Measurements from ENCODE around the gene ERC2.

ERC2 gene

GRCh38 chr3:56375654-56376053, 92.6 kb downstream of the ERC2 start:
- Histone ChIP-seq H3K9ac (ENCODE audit: low read depth, low read length, poor library complexity, severe bottlenecking) (no peak overlapping the region), H3K9me2 (replicated peaks; ENCODE audit: low read depth, low read length) (no peaks in the 10 kb centered on the region)
- TF ChIP-seq, protein P1, sequence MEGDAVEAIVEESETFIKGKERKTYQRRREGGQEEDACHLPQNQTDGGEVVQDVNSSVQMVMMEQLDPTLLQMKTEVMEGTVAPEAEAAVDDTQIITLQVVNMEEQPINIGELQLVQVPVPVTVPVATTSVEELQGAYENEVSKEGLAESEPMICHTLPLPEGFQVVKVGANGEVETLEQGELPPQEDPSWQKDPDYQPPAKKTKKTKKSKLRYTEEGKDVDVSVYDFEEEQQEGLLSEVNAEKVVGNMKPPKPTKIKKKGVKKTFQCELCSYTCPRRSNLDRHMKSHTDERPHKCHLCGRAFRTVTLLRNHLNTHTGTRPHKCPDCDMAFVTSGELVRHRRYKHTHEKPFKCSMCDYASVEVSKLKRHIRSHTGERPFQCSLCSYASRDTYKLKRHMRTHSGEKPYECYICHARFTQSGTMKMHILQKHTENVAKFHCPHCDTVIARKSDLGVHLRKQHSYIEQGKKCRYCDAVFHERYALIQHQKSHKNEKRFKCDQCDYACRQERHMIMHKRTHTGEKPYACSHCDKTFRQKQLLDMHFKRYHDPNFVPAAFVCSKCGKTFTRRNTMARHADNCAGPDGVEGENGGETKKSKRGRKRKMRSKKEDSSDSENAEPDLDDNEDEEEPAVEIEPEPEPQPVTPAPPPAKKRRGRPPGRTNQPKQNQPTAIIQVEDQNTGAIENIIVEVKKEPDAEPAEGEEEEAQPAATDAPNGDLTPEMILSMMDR (conservative IDR thresholded peaks at IDR 0.05; ENCODE audit: low read length), result no peak
- TF ChIP-seq EZH2phosphoT487 (IDR thresholded peaks at IDR 0.05; ENCODE audit: borderline replicate concordance), result no peak

GRCh38 chr3:56373386-56373785, 94.9 kb downstream of the ERC2 start:
- no peaks in the 10 kb centered on the region for H4K20me1 ChIP-seq (ENCODE audit: insufficient read depth, low read length, poor library complexity, severe bottlenecking)
- H3K4me2 ChIP-seq (ENCODE audit: low read depth, low read length, poor library complexity, severe bottlenecking), result no peak overlapping the region
- H3K4me1 ChIP-seq (ENCODE audit: insufficient read depth, low read length, poor library complexity, severe bottlenecking), result no peaks in the 10 kb centered on the region
- TF ChIP-seq, protein P1 (conservative IDR thresholded peaks at IDR 0.05; ENCODE audit: low read length), result no peak
- no peak for TF ChIP-seq EZH2phosphoT487 (IDR thresholded peaks at IDR 0.05; ENCODE audit: borderline replicate concordance)
- no peaks in the 10 kb centered on the region for H3K9me3 ChIP-seq (ENCODE audit: insufficient read depth, low read depth, low read length)
- H3K9me2 ChIP-seq (replicated peaks; ENCODE audit: low read depth, low read length), result no peaks in the 10 kb centered on the region
- no peak overlapping the region for H2AFZ ChIP-seq (ENCODE audit: low read length)
- no peak overlapping the region for H3K4me3 ChIP-seq (ENCODE audit: low read length, poor library complexity, severe bottlenecking)
- no peaks in the 10 kb centered on the region for H3K36me3 ChIP-seq (ENCODE audit: insufficient read depth, low read length)
- no peak overlapping the region for H3K9ac ChIP-seq (ENCODE audit: low read depth, low read length, poor library complexity, severe bottlenecking)
- H3F3A ChIP-seq (ENCODE audit: low read depth), result no peaks in the 10 kb centered on the region
- no peaks in the 10 kb centered on the region for H3K27me3 ChIP-seq (ENCODE audit: insufficient read depth, low read length, poor library complexity, severe bottlenecking)
- H3K79me2 ChIP-seq (ENCODE audit: insufficient read depth, low read length), result no peaks in the 10 kb centered on the region

More at GRCh38 chr3:56375654-56376053, 92.6 kb downstream of the ERC2 start:
- H3K4me3 ChIP-seq (ENCODE audit: low read length, poor library complexity, severe bottlenecking), result no peak overlapping the region
- no peak overlapping the region for H3K4me2 ChIP-seq (ENCODE audit: low read depth, low read length, poor library complexity, severe bottlenecking)
- H3K9me3 ChIP-seq (ENCODE audit: insufficient read depth, low read depth, low read length), result no peaks in the 10 kb centered on the region
- no peaks in the 10 kb centered on the region for H3K79me2 ChIP-seq (ENCODE audit: insufficient read depth, low read length)
- H4K20me1 ChIP-seq (ENCODE audit: insufficient read depth, low read length, poor library complexity, severe bottlenecking), result no peaks in the 10 kb centered on the region
- H3K36me3 ChIP-seq (ENCODE audit: insufficient read depth, low read length), result no peaks in the 10 kb centered on the region
- H2AFZ ChIP-seq (ENCODE audit: low read length), result no peak overlapping the region
- no peaks in the 10 kb centered on the region for H3K4me1 ChIP-seq (ENCODE audit: insufficient read depth, low read length, poor library complexity, severe bottlenecking)
- H3F3A ChIP-seq (ENCODE audit: low read depth), result no peaks in the 10 kb centered on the region
- no peaks in the 10 kb centered on the region for H3K27me3 ChIP-seq (ENCODE audit: insufficient read depth, low read length, poor library complexity, severe bottlenecking)

DNA sequence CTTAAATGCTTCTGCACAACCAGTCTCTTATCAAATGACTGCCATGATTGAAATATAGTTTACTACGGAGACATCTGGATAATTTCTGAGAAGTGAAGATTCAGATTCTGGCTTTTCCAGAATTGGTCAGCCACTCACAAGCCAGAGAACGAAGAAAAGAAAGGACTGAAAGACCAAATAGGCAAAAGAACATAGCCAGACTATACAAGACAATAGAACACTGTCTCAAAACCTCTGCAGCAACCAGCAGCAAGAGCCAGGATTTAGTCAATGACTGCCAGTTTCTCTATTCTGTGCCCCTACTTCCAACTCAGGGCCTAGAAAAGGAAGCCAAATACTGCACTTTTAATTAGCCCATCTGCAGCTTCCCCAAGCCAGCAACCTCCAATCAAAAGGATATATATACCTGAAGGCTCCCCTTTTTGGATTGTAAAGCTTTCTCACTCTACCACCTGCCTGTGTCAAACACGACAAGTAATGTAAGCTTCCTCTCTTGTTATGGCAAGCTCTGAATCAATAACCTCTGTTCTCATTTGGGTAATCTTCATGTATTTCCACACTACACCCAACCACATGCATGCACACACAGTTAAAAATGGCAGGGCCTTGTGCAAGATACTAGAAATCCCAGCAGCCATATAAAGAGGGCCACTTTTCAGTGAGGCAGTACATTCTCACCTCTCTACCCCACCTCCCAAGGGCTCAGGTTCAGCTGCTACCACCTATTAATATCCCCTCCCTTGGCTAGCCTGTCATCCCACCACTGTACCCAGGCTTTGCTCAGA, 97.1 kb downstream of the ERC2 start:
- Histone ChIP-seq H3K4me1 (ENCODE audit: insufficient read depth, low read length, poor library complexity, severe bottlenecking) (no peaks in the 10 kb centered on the region), H3K9ac (ENCODE audit: low read depth, low read length, poor library complexity, severe bottlenecking) (no peak overlapping the region), H2AFZ (ENCODE audit: low read length) (no peak overlapping the region), H3K27me3 (ENCODE audit: insufficient read depth, low read length, poor library complexity, severe bottlenecking) (no peaks in the 10 kb centered on the region), H3K36me3 (ENCODE audit: insufficient read depth, low read length) (no peaks in the 10 kb centered on the region), H3K4me2 (ENCODE audit: low read depth, low read length, poor library complexity, severe bottlenecking) (no peak overlapping the region), H3K9me2 (replicated peaks; ENCODE audit: low read depth, low read length) (no peaks in the 10 kb centered on the region), H3F3A (ENCODE audit: low read depth) (no peaks in the 10 kb centered on the region), H4K20me1 (ENCODE audit: insufficient read depth, low read length, poor library complexity, severe bottlenecking) (no peaks in the 10 kb centered on the region), H3K9me3 (ENCODE audit: insufficient read depth, low read depth, low read length) (no peaks in the 10 kb centered on the region), H3K79me2 (ENCODE audit: insufficient read depth, low read length) (no peaks in the 10 kb centered on the region), H3K4me3 (ENCODE audit: low read length, poor library complexity, severe bottlenecking) (no peak overlapping the region)
- TF ChIP-seq EZH2phosphoT487 (IDR thresholded peaks at IDR 0.05; ENCODE audit: borderline replicate concordance), result no peak
- TF ChIP-seq, protein P1 (conservative IDR thresholded peaks at IDR 0.05; ENCODE audit: low read length), result no peak
